Measurements from ENCODE around the gene TP73. TPM values are rescaled to one million over a fixed set of nuclear protein-coding genes. Genes with fewer than 3 reads are reported as not detected.
A peak's percentile ranks its signal among the peaks of the same experiment; 100 is the strongest.

The TP73 gene
- total RNA-seq, 2 donors from 2014 or later: 0.29 to 0.42 TPM

GRCh38 chr1:3645247-3645646 lies 7.1 kb upstream of the TP73 start:
- Histone ChIP-seq H3K27me3 (no peaks in the 10 kb centered on the region), H3K27ac (no peak overlapping the region), H3K9ac (ENCODE audit: low read depth in 2 of 2, low read length in 2 of 2) (no peak overlapping the region), H3K4me1 (no peaks in the 10 kb centered on the region), H3K9me3 (no peaks in the 10 kb centered on the region), H3K4me3 (no peak overlapping the region), H3K36me3 (no peaks in the 10 kb centered on the region)
- intact Hi-C loops (cut with DNase I): no loop called here
- TF ChIP-seq CTCF (IDR thresholded peaks at IDR 0.05): no peak
- no peak for DNase-seq

- DNase-seq: no peak
Measured at GRCh38 chr1:3645666-3646355, 6.5 kb upstream of the TP73 start.

GRCh38 chr1:3646596-3646995 lies 5.7 kb upstream of the TP73 start:
- Histone ChIP-seq H3K9me3 (no peaks in the 10 kb centered on the region), H3K9ac (ENCODE audit: low read depth in 2 of 2, low read length in 2 of 2) (no peak overlapping the region), H3K4me1 (peaks cover 4% of the 10 kb centered on the region), H3K4me3 (no peak overlapping the region), H3K27me3 (peaks cover 13% of the 10 kb centered on the region), H3K36me3 (no peaks in the 10 kb centered on the region), H3K27ac (no peak overlapping the region)
- intact Hi-C loops (cut with DNase I): no loop called here
- no peak for TF ChIP-seq CTCF (IDR thresholded peaks at IDR 0.05)
- no peak for DNase-seq

More at GRCh38 chr1:3645666-3646355, 6.5 kb upstream of the TP73 start:
- intact Hi-C loops (cut with DNase I): no loop called here
- no peak overlapping the region for H3K4me3 ChIP-seq
- peaks cover 3% of the 10 kb centered on the region for H3K4me1 ChIP-seq
- H3K36me3 ChIP-seq: no peaks in the 10 kb centered on the region
- no peak overlapping the region for H3K9ac ChIP-seq (ENCODE audit: low read depth in 2 of 2, low read length in 2 of 2)
- H3K9me3 ChIP-seq: no peaks in the 10 kb centered on the region
- no peak overlapping the region for H3K27ac ChIP-seq
- peaks cover 5% of the 10 kb centered on the region for H3K27me3 ChIP-seq
- no peak for TF ChIP-seq CTCF (IDR thresholded peaks at IDR 0.05)

GRCh38 chr1:3649342-3650247 lies 2.7 kb upstream of the TP73 start, which contains the start of gene WRAP73:
Gene WRAP73 (minus strand): TSS chr1:3650103. CDS start chr1:3649999, 104 bp downstream.
- peak; percentile 88 for DNase-seq
- no peaks in the 10 kb centered on the region for H3K9me3 ChIP-seq
- peak within 1 kb of the TSS; percentile 66 to 91 for H3K9ac ChIP-seq (ENCODE audit: low read depth in 2 of 2, low read length in 2 of 2)
- TF ChIP-seq CTCF (IDR thresholded peaks at IDR 0.05): no peak
- no peak within 1 kb of the TSS for H3K27ac ChIP-seq
- peak within 1 kb of the TSS; percentile 75 for H3K4me3 ChIP-seq
- intact Hi-C loops (cut with DNase I): no loop called here
- H3K27me3 ChIP-seq: peaks cover 43% of the 10 kb centered on the region
- no peaks in the 10 kb centered on the region for H3K36me3 ChIP-seq
- peaks cover 4% of the 10 kb centered on the region for H3K4me1 ChIP-seq

DNA sequence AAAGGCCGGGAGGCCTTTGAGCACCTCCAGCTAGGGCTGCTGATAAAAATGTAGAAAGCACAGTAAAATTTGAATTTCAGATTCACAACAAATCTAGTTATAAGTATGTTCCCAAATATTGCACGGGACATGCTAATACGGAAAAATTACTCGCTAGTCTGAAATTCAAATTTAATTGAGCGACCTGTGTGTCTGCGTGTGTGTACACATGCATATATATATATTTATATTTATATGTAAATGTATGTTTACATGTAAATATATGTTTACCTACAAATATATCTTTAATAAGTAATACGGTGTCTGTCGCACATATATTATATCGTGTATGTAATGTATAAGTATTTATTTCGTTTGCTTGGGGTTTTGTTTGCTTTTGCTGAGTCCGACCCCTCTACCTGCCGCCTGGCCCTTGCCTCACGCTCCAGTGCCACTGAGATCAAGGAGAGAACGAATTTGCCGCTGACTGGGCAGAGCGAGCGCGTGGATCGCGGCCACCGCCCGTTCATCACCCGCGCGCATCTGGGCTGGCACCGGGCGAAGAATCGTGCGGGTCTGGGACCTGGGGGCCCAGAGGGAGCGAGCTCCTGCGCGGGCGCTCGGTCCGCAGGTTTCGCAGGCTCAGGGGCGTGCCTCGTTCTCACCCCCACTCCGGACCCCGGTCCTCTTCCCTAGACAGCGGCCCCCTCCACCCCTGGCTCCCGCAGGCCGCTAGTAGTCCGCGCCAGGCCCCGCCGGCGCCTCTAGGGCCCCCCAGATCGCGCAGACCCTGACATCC lies 1.9 kb upstream of the TP73 start:
- TF ChIP-seq CTCF (IDR thresholded peaks at IDR 0.05): no peak
- Histone ChIP-seq H3K9me3 (no peaks in the 10 kb centered on the region), H3K4me1 (peaks cover 4% of the 10 kb centered on the region), H3K27ac (no peak overlapping the region), H3K9ac (ENCODE audit: low read depth in 2 of 2, low read length in 2 of 2) (no peak overlapping the region), H3K27me3 (peaks cover 49% of the 10 kb centered on the region), H3K36me3 (no peaks in the 10 kb centered on the region), H3K4me3 (no peak overlapping the region)
- intact Hi-C loops (cut with DNase I): no loop called here
- DNase-seq: no peak

All from colonic mucosa (tissue), 4 donors.